Cardiac muscle cell (in vitro differentiated cells and primary cell): Measurements from ENCODE around the gene CCDC97. TPM values are rescaled to one million over a fixed set of nuclear protein-coding genes. Genes with fewer than 3 reads are reported as not detected.

ENCODE experiments used
- DNase-seq, 2 donors: peaks; one replicate each; pipeline versions ENCODE4 v3.0.0 to v3.0.0-alpha.2; 2010 to 2017; ENCODE audit warnings: low read depth in 1 of 2, low spot score in 1 of 2
- H3K27ac ChIP-seq: fragments of 200-600 bp; sonication (generic); 2 replicates; pipeline ENCODE4 v1.5.1; 2016
- H3K27me3 ChIP-seq: fragments of 200-600 bp; sonication (generic); 2 replicates; pipeline ENCODE4 v1.6.0; 2016; ENCODE audit warnings: control low read depth
- H3K36me3 ChIP-seq: fragments of 200-600 bp; sonication (generic); 2 replicates; pipeline ENCODE4 v1.5.1; 2016; ENCODE audit warnings: control low read depth
- H3K4me1 ChIP-seq: fragments of 200-600 bp; sonication (generic); 2 replicates; pipeline ENCODE4 v1.8.1; 2017; ENCODE audit warnings: low read depth, mild to moderate bottlenecking, mixed run types
- H3K4me3 ChIP-seq: fragments of 200-600 bp; sonication (generic); 2 replicates; pipeline ENCODE4 v1.5.1; 2016; ENCODE audit warnings: mild to moderate bottlenecking
- H3K9me3 ChIP-seq: fragments of 200-600 bp; sonication (generic); 2 replicates; pipeline ENCODE4 v1.5.1; 2017; ENCODE audit warnings: low read depth, mild to moderate bottlenecking, control low read depth
- polyA plus RNA-seq: library from polyadenylated mRNA; unstranded; fragments of >200 nt; fragmentation: Nextera tagmentation; extraction: Ambion mirVana; gene quantifications from 2 replicates; pipeline ENCODE4 v1.2.1, GENCODE V29; 2016
- total RNA-seq: library from RNA; depleted of rRNA; stranded (reverse); fragments of >200 nt; gene quantifications from 2 replicates; pipeline ENCODE4 v1.2.3, GENCODE V29; 2016
- TF ChIP-seq, protein P1 (sequence below): IDR thresholded peaks from 2 replicates; pipeline ENCODE4 v1.5.1; 2012; ENCODE audit warnings: low read depth, mild to moderate bottlenecking, low read length

CCDC97 gene
- total and polyA plus RNA-seq, 2 experiments from 2014 or later: 24.6 to 29.7 TPM

DNA sequence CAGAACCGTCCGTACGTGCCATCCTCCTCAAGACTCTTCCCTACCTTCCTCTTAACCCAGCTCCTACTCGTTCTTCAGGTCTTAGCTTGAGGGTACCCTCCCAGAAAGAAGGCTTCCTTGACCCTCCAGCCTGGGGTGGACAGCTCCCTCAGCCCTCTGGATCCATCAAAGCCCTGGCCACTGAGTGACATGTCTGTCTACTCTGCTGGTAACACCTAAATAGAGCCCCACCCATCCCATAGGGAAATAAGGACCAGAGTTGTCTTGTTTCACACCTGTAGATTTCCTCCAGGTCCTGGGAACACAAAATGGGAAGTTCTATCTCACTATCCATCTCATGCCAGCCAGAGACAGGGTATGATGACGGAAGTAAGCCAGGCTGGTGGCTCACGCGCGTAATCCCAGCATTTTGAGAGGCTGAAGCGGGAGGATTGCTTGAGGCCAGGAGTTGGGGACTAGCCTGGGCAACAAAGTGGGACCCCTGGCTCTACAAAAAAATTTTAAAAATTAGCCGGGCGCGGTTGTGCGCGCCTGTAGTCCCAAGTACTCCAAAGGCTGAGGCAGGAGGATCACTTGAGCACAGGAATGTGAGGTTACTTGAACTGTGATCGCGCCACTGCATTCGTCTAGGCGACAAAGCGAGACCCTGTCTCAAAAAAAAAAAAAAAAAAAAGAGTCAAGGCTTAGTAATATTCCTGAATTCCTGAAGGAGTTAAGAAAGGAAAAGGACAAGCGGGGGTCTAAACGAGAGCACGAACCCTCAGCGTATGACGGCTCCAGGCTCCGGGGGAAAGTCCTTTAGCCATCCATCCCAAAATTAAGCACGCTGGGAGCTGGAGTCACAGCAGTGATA, 566 bp upstream of the CCDC97 start:
- TF ChIP-seq, protein P1, sequence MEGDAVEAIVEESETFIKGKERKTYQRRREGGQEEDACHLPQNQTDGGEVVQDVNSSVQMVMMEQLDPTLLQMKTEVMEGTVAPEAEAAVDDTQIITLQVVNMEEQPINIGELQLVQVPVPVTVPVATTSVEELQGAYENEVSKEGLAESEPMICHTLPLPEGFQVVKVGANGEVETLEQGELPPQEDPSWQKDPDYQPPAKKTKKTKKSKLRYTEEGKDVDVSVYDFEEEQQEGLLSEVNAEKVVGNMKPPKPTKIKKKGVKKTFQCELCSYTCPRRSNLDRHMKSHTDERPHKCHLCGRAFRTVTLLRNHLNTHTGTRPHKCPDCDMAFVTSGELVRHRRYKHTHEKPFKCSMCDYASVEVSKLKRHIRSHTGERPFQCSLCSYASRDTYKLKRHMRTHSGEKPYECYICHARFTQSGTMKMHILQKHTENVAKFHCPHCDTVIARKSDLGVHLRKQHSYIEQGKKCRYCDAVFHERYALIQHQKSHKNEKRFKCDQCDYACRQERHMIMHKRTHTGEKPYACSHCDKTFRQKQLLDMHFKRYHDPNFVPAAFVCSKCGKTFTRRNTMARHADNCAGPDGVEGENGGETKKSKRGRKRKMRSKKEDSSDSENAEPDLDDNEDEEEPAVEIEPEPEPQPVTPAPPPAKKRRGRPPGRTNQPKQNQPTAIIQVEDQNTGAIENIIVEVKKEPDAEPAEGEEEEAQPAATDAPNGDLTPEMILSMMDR: no peak
- no peaks in the 10 kb centered on the region for H3K9me3 ChIP-seq
- H3K4me3 ChIP-seq: peak overlapping the region; percentile 92
- no peaks in the 10 kb centered on the region for H3K27me3 ChIP-seq
- H3K36me3 ChIP-seq: peaks cover 38% of the 10 kb centered on the region
- H3K27ac ChIP-seq: peak overlapping the region; percentile 99
- DNase-seq: no peak
- peaks cover 9% of the 10 kb centered on the region for H3K4me1 ChIP-seq

DNA sequence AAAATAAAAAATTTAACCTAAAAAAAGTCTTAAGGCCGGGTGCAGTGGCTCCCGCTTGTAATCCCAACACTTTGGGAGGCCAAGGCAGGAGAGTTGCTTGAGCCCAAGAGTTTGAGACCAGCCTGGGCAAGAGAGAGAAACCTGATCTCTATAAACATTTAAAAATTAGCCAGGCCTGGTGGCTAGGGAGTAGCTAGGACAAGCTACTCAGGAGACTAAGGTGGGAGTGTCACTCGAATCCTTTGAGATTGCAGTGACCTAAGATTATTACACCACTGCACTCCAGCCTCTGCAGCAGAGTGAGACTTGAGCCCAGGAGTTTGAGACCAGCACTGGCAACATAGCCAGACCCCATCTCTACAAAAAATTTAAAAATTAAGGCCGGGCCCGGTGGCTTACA, 1.1 kb downstream of the CCDC97 start:
- TF ChIP-seq, protein P1: no peak
- Histone ChIP-seq H3K4me1 (peaks cover 9% of the 10 kb centered on the region), H3K27ac (peak overlapping the region; percentile 99), H3K27me3 (no peaks in the 10 kb centered on the region), H3K36me3 (peaks cover 22% of the 10 kb centered on the region), H3K9me3 (no peaks in the 10 kb centered on the region), H3K4me3 (peak overlapping the region; percentile 92)
- DNase-seq: no peak

DNA sequence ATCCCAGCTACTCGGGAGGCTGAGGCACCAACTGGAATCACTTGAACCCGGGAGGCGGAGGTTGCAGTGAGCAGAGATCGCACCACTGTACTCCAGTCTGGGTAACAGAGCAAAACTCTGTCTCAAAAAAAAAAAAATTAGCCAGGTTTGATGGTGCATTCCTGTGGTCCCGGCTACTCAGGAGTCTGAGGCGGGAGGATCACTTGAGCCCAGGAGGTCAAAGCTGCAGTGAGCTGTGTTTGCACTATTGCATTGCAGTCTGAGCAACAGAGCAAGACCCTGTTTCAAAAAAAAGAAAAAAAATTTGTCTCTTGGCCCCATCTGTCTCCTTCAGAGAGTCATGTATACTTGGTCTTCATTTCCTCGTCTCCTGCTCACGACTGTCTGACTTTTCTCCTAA, 1.6 kb downstream of the CCDC97 start:
- H3K36me3 ChIP-seq: peaks cover 22% of the 10 kb centered on the region
- H3K9me3 ChIP-seq: no peaks in the 10 kb centered on the region
- TF ChIP-seq, protein P1: no peak
- no peak overlapping the region for H3K4me3 ChIP-seq
- no peak for DNase-seq
- H3K27me3 ChIP-seq: no peaks in the 10 kb centered on the region
- H3K4me1 ChIP-seq: peaks cover 9% of the 10 kb centered on the region
- H3K27ac ChIP-seq: peak overlapping the region; percentile 99

DNA sequence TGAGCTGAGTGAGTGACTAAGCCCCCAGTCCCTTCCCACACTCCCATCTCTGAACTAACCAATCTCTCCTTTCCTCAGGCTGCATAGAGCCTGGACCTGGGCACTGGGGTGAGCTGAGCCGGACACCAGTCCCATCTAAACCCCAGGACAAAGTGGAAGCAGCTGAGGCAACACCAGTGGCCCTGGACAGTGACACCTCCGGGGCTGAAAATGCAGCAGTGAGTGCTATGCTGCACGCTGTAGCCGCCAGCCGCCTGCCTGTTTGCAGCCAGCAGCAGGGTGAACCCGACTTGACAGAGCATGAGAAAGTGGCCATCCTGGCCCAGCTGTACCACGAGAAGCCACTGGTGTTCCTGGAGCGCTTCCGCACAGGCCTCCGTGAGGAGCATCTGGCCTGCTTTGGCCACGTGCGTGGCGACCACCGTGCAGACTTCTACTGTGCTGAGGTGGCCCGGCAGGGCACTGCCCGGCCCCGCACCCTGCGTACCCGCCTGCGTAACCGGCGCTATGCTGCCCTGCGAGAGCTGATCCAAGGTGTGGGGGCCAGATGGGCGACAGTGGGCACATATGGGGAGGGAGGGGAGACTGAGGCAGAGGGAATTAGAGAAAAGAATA, 6.4 kb downstream of the CCDC97 start:
- DNase-seq: no peak
- no peaks in the 10 kb centered on the region for H3K27me3 ChIP-seq
- TF ChIP-seq, protein P1: no peak
- H3K9me3 ChIP-seq: no peaks in the 10 kb centered on the region
- peaks cover 23% of the 10 kb centered on the region for H3K36me3 ChIP-seq
- no peak overlapping the region for H3K4me3 ChIP-seq
- no peaks in the 10 kb centered on the region for H3K4me1 ChIP-seq
- H3K27ac ChIP-seq: no peak overlapping the region

DNA sequence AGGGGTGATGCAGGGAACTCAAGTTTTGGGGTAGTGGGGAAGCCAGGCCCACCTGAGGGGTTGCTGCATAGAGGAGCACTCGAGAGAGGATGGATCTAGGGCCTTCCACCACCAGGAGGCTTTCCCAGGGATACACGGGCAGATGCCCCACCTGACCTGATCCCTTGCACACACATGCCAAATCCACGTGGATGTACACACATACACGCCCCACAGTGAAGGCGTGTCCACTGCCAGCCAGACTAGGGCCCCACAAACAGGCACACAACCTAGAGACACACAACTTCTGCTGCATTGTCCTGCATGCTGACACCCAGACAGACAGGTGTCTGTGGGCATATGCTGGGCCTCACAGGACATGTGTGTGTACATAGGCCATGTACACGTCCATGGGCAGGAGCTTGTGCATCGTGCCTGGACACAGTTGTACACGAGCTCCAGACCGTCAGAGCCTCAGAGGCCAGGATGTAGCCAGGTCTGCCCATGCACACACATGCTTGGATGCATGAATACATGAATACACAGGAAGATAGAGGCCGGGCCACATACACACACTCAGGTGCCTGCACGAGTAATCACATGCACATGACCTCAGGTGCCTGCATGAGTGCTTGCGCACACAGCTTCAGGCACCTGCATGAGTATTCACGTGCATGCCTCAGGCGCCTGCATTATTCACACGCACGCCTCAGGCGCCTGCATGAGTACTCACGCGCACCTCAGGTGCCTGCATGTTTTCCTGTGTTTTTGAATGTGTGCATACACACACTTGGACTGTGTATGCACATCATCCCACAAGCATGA, 8.9 kb downstream of the CCDC97 start:
- H3K27ac ChIP-seq: no peak overlapping the region
- H3K4me1 ChIP-seq: peaks cover 14% of the 10 kb centered on the region
- peaks cover 19% of the 10 kb centered on the region for H3K36me3 ChIP-seq
- no peaks in the 10 kb centered on the region for H3K9me3 ChIP-seq
- H3K4me3 ChIP-seq: no peak overlapping the region
- TF ChIP-seq, protein P1: no peak
- H3K27me3 ChIP-seq: no peaks in the 10 kb centered on the region
- no peak for DNase-seq
